ENCODE data around the gene HCN1. TPM values are rescaled to one million over a fixed set of nuclear protein-coding genes. Genes with fewer than 3 reads are reported as not detected.

HCN1 gene
- total RNA-seq, 1 donor from 2014 or later = 1.2 TPM

DNA sequence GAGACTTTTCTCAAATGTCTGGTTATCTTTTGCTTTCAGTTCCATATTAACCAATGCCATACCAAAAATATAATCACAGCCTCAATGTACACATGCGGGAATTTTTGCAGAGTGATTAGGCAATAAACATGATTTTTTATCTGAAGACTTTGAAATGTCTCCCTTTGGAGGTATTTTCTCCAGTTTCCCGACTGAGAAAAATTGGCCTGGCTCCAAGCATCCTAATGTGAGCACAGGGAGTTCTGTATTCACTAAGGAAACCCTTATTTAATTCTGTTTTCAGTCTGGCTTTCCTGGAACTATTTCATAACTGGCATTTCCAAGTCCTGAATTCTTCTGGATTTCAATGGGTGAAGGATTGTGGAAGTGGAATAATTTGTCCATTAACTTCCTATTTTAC is 8.5 kb downstream of the HCN1 start:
- H3K36me3 Mint-ChIP-seq (ENCODE audit: low read depth) = no peaks in the 10 kb centered on the region
- TF ChIP-seq, protein P1, sequence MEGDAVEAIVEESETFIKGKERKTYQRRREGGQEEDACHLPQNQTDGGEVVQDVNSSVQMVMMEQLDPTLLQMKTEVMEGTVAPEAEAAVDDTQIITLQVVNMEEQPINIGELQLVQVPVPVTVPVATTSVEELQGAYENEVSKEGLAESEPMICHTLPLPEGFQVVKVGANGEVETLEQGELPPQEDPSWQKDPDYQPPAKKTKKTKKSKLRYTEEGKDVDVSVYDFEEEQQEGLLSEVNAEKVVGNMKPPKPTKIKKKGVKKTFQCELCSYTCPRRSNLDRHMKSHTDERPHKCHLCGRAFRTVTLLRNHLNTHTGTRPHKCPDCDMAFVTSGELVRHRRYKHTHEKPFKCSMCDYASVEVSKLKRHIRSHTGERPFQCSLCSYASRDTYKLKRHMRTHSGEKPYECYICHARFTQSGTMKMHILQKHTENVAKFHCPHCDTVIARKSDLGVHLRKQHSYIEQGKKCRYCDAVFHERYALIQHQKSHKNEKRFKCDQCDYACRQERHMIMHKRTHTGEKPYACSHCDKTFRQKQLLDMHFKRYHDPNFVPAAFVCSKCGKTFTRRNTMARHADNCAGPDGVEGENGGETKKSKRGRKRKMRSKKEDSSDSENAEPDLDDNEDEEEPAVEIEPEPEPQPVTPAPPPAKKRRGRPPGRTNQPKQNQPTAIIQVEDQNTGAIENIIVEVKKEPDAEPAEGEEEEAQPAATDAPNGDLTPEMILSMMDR (conservative IDR thresholded peaks at IDR 0.05) = no peak
- no peaks in the 10 kb centered on the region for H3K4me1 Mint-ChIP-seq
- H3K9me3 Mint-ChIP-seq = no peaks in the 10 kb centered on the region
- H3K27ac Mint-ChIP-seq (ENCODE audit: unreplicated experiment) = no peak overlapping the region
- H3K27me3 Mint-ChIP-seq (ENCODE audit: low read depth) = peaks cover 47% of the 10 kb centered on the region
- no peak for DNase-seq (ENCODE audit: low read depth, low spot score)
- H3K4me3 Mint-ChIP-seq = no peak overlapping the region

DNA sequence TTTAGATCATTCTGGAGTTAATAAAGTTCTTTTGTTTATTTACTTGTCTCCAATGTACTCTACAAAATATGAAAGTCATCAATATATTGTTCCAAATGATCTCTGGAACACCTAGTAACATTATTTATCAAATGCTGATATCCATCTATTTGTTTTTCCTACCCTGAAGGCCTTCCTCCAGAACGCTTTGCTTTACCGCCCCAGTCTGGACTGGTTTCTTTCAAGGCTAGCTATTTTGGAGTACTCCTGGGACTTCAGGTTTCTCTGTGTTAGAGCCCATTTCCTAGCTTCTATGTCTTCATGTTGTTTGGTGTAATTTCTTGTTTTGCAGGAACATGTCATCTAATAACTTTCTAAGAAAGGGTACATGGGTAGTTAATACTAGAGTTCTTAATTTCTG is 9.6 kb downstream of the HCN1 start:
- TF ChIP-seq, protein P1 (conservative IDR thresholded peaks at IDR 0.05) = no peak
- Mint-ChIP-seq H3K4me1 (no peaks in the 10 kb centered on the region), H3K36me3 (ENCODE audit: low read depth) (no peaks in the 10 kb centered on the region), H3K27me3 (ENCODE audit: low read depth) (peaks cover 38% of the 10 kb centered on the region), H3K9me3 (no peaks in the 10 kb centered on the region), H3K4me3 (no peak overlapping the region), H3K27ac (ENCODE audit: unreplicated experiment) (no peak overlapping the region)
- no peak for DNase-seq (ENCODE audit: low read depth, low spot score)

DNA sequence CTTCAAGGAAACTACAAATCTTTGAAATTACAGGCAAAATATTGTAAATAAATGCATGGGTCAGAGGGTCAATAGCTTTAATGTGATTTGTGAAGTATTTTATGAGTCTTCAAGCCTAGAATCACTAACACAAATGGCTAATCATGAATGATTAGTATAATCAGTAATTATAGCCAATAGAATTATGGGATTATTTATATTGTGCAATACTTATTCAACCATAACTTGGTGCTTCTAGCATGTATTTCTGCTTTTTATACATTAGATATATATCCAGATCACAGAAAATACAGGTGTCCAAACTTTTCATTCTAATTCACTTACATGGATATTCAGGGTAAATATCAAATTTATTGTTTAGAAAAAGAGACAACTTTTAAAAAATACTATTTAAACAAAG is 12.1 kb downstream of the HCN1 start:
- no peak overlapping the region for H3K4me3 Mint-ChIP-seq
- DNase-seq (ENCODE audit: low read depth, low spot score) = no peak
- no peaks in the 10 kb centered on the region for H3K9me3 Mint-ChIP-seq
- H3K36me3 Mint-ChIP-seq (ENCODE audit: low read depth) = no peaks in the 10 kb centered on the region
- no peak overlapping the region for H3K27ac Mint-ChIP-seq (ENCODE audit: unreplicated experiment)
- TF ChIP-seq, protein P1 (conservative IDR thresholded peaks at IDR 0.05) = no peak
- H3K27me3 Mint-ChIP-seq (ENCODE audit: low read depth) = peaks cover 22% of the 10 kb centered on the region
- no peaks in the 10 kb centered on the region for H3K4me1 Mint-ChIP-seq

DNA sequence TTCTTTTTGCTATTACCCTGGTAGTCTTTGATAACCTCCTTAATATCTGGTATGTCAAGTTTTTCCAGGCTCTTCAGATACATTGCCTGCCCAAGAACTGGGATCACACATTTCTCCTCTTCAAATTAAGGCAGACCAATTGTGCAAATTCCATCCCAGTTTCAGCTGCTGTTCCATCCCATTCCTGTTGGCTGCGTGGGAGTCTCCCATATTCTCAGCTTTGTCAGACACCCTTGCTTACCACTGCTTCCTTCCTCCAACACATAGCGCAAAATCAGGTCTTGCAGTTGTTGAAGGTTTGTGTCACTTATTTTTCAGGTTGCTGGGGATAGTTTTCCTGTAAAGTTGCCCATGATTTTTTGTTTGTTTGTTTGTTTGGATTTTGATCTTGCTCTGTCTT is 15.2 kb downstream of the HCN1 start:
- DNase-seq (ENCODE audit: low read depth, low spot score) = no peak
- no peak overlapping the region for H3K4me3 Mint-ChIP-seq
- no peaks in the 10 kb centered on the region for H3K36me3 Mint-ChIP-seq (ENCODE audit: low read depth)

DNA sequence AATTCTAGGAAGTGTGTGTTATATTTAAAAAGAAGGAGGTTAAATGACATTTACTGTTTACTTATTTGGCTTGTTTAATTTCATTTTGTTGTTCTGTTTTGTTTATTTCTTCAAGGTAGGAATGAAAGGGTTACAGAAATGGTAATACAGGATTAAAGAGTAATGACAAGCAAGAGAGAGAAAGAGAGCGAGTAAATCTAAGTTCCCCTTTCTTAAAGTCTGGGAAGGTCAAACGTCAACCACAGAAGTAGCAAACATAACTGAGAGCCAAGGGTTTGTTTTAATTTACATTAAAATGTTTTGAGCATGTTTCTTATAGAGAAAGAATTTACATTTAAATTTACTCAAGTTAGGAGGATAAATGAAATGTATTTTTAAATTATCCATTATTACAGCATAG is 18.7 kb downstream of the HCN1 start:
- no peaks in the 10 kb centered on the region for H3K9me3 Mint-ChIP-seq
- no peak for DNase-seq (ENCODE audit: low read depth, low spot score)

More for the DNA sequence above, 15.2 kb downstream of the HCN1 start:
- TF ChIP-seq, protein P1 (conservative IDR thresholded peaks at IDR 0.05) = no peak
- H3K27ac Mint-ChIP-seq (ENCODE audit: unreplicated experiment) = no peak overlapping the region
- no peaks in the 10 kb centered on the region for H3K9me3 Mint-ChIP-seq
- peaks cover 2% of the 10 kb centered on the region for H3K27me3 Mint-ChIP-seq (ENCODE audit: low read depth)
- no peaks in the 10 kb centered on the region for H3K4me1 Mint-ChIP-seq

More for the DNA sequence above, 18.7 kb downstream of the HCN1 start:
- no peaks in the 10 kb centered on the region for H3K36me3 Mint-ChIP-seq (ENCODE audit: low read depth)
- TF ChIP-seq, protein P1 (conservative IDR thresholded peaks at IDR 0.05) = no peak
- H3K27ac Mint-ChIP-seq (ENCODE audit: unreplicated experiment) = no peak overlapping the region
- H3K4me3 Mint-ChIP-seq = no peak overlapping the region
- H3K27me3 Mint-ChIP-seq (ENCODE audit: low read depth) = peaks cover 2% of the 10 kb centered on the region
- no peaks in the 10 kb centered on the region for H3K4me1 Mint-ChIP-seq

Measured in neural crest cell (in vitro differentiated cells).